GM18873 (cell line): ENCODE data around the gene SEPTIN8.

Source experiments
- ATAC-seq: cut with Tn5 transposase; IDR thresholded peaks from one replicate; pipeline ENCODE4 v1.9.1; 2021; ENCODE audit warnings: mild to moderate bottlenecking, moderate library complexity, moderate number of reproducible peaks; ENCODE audit not compliant: unreplicated experiment, low FRiP score

The SEPTIN8 gene

GRCh38 chr5:132777209-132778069 is at the start of gene SEPTIN8:
TSS of gene SEPTIN8 (minus strand) at chr5:132777239. CDS start at chr5:132777137, 102 bp downstream.
- no peak for ATAC-seq

- ATAC-seq, result no peak
These were observed 49.5 kb upstream of the SEPTIN8 start for GRCh38 chr5:132826424-132827082.

GRCh38 chr5:132825834-132826391 is 48.9 kb upstream of the SEPTIN8 start:
- ATAC-seq, result no peak

- no peak for ATAC-seq
These were observed 48.2 kb upstream of the SEPTIN8 start for GRCh38 chr5:132825033-132825833.

- no peak for ATAC-seq
These were observed 47.4 kb upstream of the SEPTIN8 start for GRCh38 chr5:132824426-132824825.

- ATAC-seq, result no peak
These were observed 46.5 kb upstream of the SEPTIN8 start for GRCh38 chr5:132823481-132824050.

- ATAC-seq, result no peak
These were observed 45.8 kb upstream of the SEPTIN8 start for GRCh38 chr5:132822650-132823480.

- no peak for ATAC-seq
These were observed 44.8 kb upstream of the SEPTIN8 start for GRCh38 chr5:132821791-132822190.

- ATAC-seq, result no peak
These were observed 44.3 kb upstream of the SEPTIN8 start for GRCh38 chr5:132821350-132821749.

GRCh38 chr5:132820162-132820754 is 43.2 kb upstream of the SEPTIN8 start:
- peak; percentile 68 for ATAC-seq

GRCh38 chr5:132819468-132819867 is 42.4 kb upstream of the SEPTIN8 start:
- no peak for ATAC-seq

GRCh38 chr5:132817011-132817410 is 40.0 kb upstream of the SEPTIN8 start:
- ATAC-seq, result no peak

- no peak for ATAC-seq
These were observed 39.5 kb upstream of the SEPTIN8 start for GRCh38 chr5:132816554-132816953.

GRCh38 chr5:132816083-132816482 is 39.0 kb upstream of the SEPTIN8 start:
- no peak for ATAC-seq

- no peak for ATAC-seq
These were observed 38.4 kb upstream of the SEPTIN8 start for GRCh38 chr5:132815454-132815853.

GRCh38 chr5:132814503-132815294 is 37.7 kb upstream of the SEPTIN8 start:
- no peak for ATAC-seq

GRCh38 chr5:132813599-132814502 is 36.8 kb upstream of the SEPTIN8 start:
- ATAC-seq, result no peak
